Measurements from ENCODE around the gene TFEB. TPM values are rescaled to one million over a fixed set of nuclear protein-coding genes. Genes with fewer than 3 reads are reported as not detected.

Gene TFEB
- total RNA-seq, 1 experiment from 2014 or later, result 6.6 TPM

- no peak overlapping the region for H3K4me3 Mint-ChIP-seq (ENCODE audit: low read depth, unreplicated experiment)
- no peaks in the 10 kb centered on the region for H3K9me3 Mint-ChIP-seq (ENCODE audit: low read depth, unreplicated experiment)
- no peaks in the 10 kb centered on the region for H3K27me3 Mint-ChIP-seq (ENCODE audit: unreplicated experiment)
- H3K27ac Mint-ChIP-seq (ENCODE audit: unreplicated experiment), result no peak overlapping the region
- TF ChIP-seq, protein P1, sequence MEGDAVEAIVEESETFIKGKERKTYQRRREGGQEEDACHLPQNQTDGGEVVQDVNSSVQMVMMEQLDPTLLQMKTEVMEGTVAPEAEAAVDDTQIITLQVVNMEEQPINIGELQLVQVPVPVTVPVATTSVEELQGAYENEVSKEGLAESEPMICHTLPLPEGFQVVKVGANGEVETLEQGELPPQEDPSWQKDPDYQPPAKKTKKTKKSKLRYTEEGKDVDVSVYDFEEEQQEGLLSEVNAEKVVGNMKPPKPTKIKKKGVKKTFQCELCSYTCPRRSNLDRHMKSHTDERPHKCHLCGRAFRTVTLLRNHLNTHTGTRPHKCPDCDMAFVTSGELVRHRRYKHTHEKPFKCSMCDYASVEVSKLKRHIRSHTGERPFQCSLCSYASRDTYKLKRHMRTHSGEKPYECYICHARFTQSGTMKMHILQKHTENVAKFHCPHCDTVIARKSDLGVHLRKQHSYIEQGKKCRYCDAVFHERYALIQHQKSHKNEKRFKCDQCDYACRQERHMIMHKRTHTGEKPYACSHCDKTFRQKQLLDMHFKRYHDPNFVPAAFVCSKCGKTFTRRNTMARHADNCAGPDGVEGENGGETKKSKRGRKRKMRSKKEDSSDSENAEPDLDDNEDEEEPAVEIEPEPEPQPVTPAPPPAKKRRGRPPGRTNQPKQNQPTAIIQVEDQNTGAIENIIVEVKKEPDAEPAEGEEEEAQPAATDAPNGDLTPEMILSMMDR (IDR thresholded peaks at IDR 0.05; ENCODE audit: unreplicated experiment), result no peak
- DNase-seq, result no peak
- no TSS peak for BruUV-seq (replicated peaks)
- CTCF ChIA-PET, result no interaction called here
- peaks cover 31% of the 10 kb centered on the region for H3K4me1 Mint-ChIP-seq (ENCODE audit: low read depth, unreplicated experiment)
- H3K36me3 Mint-ChIP-seq (ENCODE audit: insufficient read depth, unreplicated experiment), result peaks cover 5% of the 10 kb centered on the region
- intact Hi-C loops (cut with micrococcal nuclease; ENCODE audit: unreplicated experiment), result no loop called here
Measured at GRCh38 chr6:41719436-41720261, 15.8 kb downstream of the TFEB start.

- no peak overlapping the region for H3K4me3 Mint-ChIP-seq (ENCODE audit: low read depth, unreplicated experiment)
- TF ChIP-seq, protein P1 (IDR thresholded peaks at IDR 0.05; ENCODE audit: unreplicated experiment), result no peak
- no peaks in the 10 kb centered on the region for H3K9me3 Mint-ChIP-seq (ENCODE audit: low read depth, unreplicated experiment)
- H3K36me3 Mint-ChIP-seq (ENCODE audit: insufficient read depth, unreplicated experiment), result peaks cover 4% of the 10 kb centered on the region
- no peak overlapping the region for H3K27ac Mint-ChIP-seq (ENCODE audit: unreplicated experiment)
- no peaks in the 10 kb centered on the region for H3K27me3 Mint-ChIP-seq (ENCODE audit: unreplicated experiment)
- BruUV-seq (replicated peaks), result no TSS peak
- CTCF ChIA-PET, result no interaction called here
- no peak for DNase-seq
- intact Hi-C loops (cut with micrococcal nuclease; ENCODE audit: unreplicated experiment), result no loop called here
- H3K4me1 Mint-ChIP-seq (ENCODE audit: low read depth, unreplicated experiment), result peaks cover 33% of the 10 kb centered on the region
Measured at GRCh38 chr6:41718828-41719227, 16.6 kb downstream of the TFEB start.

DNA sequence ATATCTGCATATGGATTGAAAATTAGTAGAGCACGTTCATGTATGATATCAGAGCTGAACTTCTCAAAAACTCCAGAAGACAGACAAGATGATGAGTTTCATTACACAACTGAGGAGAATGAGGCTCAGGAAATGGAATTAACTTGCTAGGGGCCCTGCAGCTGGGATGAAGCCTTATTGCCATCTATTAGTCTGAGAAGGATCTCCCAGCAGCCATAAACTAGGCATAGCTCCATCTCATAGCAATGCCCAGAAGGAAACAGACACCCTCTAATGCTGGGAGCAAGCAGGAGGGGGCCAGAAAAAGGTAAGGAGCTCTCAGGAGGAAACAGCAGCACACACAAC, 18.0 kb downstream of the TFEB start:
- H3K27me3 Mint-ChIP-seq (ENCODE audit: unreplicated experiment), result no peaks in the 10 kb centered on the region
- no TSS peak for BruUV-seq (replicated peaks)
- CTCF ChIA-PET, result interaction anchor here (1.3 kb wide), 1 partner anchor 48 kb away, joined by 3 read pairs; no protein-coding TSS in a partner anchor
- no peak for DNase-seq
- TF ChIP-seq, protein P1 (IDR thresholded peaks at IDR 0.05; ENCODE audit: unreplicated experiment), result no peak
- H3K4me1 Mint-ChIP-seq (ENCODE audit: low read depth, unreplicated experiment), result peaks cover 39% of the 10 kb centered on the region
- intact Hi-C loops (cut with micrococcal nuclease; ENCODE audit: unreplicated experiment), result no loop called here
- no peak overlapping the region for H3K27ac Mint-ChIP-seq (ENCODE audit: unreplicated experiment)
- H3K4me3 Mint-ChIP-seq (ENCODE audit: low read depth, unreplicated experiment), result no peak overlapping the region
- no peaks in the 10 kb centered on the region for H3K9me3 Mint-ChIP-seq (ENCODE audit: low read depth, unreplicated experiment)
- H3K36me3 Mint-ChIP-seq (ENCODE audit: insufficient read depth, unreplicated experiment), result no peaks in the 10 kb centered on the region

- DNase-seq, result no peak
- H3K4me3 Mint-ChIP-seq (ENCODE audit: low read depth, unreplicated experiment), result no peak overlapping the region
- H3K27ac Mint-ChIP-seq (ENCODE audit: unreplicated experiment), result no peak overlapping the region
- intact Hi-C loops (cut with micrococcal nuclease; ENCODE audit: unreplicated experiment), result no loop called here
- H3K36me3 Mint-ChIP-seq (ENCODE audit: insufficient read depth, unreplicated experiment), result no peaks in the 10 kb centered on the region
- H3K4me1 Mint-ChIP-seq (ENCODE audit: low read depth, unreplicated experiment), result peaks cover 39% of the 10 kb centered on the region
- H3K27me3 Mint-ChIP-seq (ENCODE audit: unreplicated experiment), result no peaks in the 10 kb centered on the region
- TF ChIP-seq, protein P1 (IDR thresholded peaks at IDR 0.05; ENCODE audit: unreplicated experiment), result no peak
- CTCF ChIA-PET, result interaction anchor here (0.6 to 1.3 kb wide), 2 partner anchors 48 to 87 kb away, joined by 3 read pairs; no protein-coding TSS in a partner anchor
- H3K9me3 Mint-ChIP-seq (ENCODE audit: low read depth, unreplicated experiment), result no peaks in the 10 kb centered on the region
- no TSS peak for BruUV-seq (replicated peaks)
Measured at GRCh38 chr6:41716516-41717391, 18.7 kb downstream of the TFEB start.
